ENCODE measurements around the gene KLK14.

The KLK14 gene

GRCh38 chr19:51091895-51092873 lies 9.5 kb upstream of the KLK14 start:
- H3K4me3 ChIP-seq (ENCODE audit: control insufficient read depth, low read depth, low read length) = no peak overlapping the region
- DNase-seq (ENCODE audit: low read depth) = no peak
- TF ChIP-seq, protein P1, sequence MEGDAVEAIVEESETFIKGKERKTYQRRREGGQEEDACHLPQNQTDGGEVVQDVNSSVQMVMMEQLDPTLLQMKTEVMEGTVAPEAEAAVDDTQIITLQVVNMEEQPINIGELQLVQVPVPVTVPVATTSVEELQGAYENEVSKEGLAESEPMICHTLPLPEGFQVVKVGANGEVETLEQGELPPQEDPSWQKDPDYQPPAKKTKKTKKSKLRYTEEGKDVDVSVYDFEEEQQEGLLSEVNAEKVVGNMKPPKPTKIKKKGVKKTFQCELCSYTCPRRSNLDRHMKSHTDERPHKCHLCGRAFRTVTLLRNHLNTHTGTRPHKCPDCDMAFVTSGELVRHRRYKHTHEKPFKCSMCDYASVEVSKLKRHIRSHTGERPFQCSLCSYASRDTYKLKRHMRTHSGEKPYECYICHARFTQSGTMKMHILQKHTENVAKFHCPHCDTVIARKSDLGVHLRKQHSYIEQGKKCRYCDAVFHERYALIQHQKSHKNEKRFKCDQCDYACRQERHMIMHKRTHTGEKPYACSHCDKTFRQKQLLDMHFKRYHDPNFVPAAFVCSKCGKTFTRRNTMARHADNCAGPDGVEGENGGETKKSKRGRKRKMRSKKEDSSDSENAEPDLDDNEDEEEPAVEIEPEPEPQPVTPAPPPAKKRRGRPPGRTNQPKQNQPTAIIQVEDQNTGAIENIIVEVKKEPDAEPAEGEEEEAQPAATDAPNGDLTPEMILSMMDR (IDR thresholded peaks at IDR 0.05; ENCODE audit: control insufficient read depth, insufficient read depth, low read depth, low read length, missing control alignments) = no peak

- TF ChIP-seq, protein P1 (IDR thresholded peaks at IDR 0.05; ENCODE audit: control insufficient read depth, insufficient read depth, low read depth, low read length, missing control alignments) = no peak
- H3K4me3 ChIP-seq (ENCODE audit: control insufficient read depth, low read depth, low read length) = no peak overlapping the region
- DNase-seq (ENCODE audit: low read depth) = no peak
These were observed 8.4 kb upstream of the KLK14 start for GRCh38 chr19:51091126-51091525.

DNA sequence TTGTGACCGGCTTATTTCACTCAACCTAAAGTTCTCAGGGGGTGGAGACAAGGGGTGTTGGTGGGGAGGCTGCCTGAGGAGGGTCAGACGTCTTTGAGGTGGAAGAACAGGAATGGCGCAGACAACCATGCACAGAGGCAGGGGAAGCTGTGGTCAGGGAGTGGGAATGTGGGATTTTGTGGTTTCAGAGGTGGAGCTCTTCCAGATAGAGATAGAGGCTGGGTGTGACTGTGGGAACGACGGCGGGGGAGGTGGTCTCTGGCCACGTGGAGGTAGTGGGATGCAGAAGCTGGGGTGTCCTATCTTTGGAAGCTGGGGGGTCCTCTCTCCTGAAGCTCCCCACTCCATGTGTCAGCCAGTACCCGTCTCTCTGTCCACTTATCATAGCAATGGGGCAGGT lies 7.8 kb upstream of the KLK14 start:
- H3K4me3 ChIP-seq (ENCODE audit: control insufficient read depth, low read depth, low read length) = no peak overlapping the region
- TF ChIP-seq, protein P1 (IDR thresholded peaks at IDR 0.05; ENCODE audit: control insufficient read depth, insufficient read depth, low read depth, low read length, missing control alignments) = no peak
- no peak for DNase-seq (ENCODE audit: low read depth)

GRCh38 chr19:51089786-51090185 lies 7.1 kb upstream of the KLK14 start:
- DNase-seq (ENCODE audit: low read depth) = no peak
- TF ChIP-seq, protein P1 (IDR thresholded peaks at IDR 0.05; ENCODE audit: control insufficient read depth, insufficient read depth, low read depth, low read length, missing control alignments) = no peak
- H3K4me3 ChIP-seq (ENCODE audit: control insufficient read depth, low read depth, low read length) = no peak overlapping the region

DNA sequence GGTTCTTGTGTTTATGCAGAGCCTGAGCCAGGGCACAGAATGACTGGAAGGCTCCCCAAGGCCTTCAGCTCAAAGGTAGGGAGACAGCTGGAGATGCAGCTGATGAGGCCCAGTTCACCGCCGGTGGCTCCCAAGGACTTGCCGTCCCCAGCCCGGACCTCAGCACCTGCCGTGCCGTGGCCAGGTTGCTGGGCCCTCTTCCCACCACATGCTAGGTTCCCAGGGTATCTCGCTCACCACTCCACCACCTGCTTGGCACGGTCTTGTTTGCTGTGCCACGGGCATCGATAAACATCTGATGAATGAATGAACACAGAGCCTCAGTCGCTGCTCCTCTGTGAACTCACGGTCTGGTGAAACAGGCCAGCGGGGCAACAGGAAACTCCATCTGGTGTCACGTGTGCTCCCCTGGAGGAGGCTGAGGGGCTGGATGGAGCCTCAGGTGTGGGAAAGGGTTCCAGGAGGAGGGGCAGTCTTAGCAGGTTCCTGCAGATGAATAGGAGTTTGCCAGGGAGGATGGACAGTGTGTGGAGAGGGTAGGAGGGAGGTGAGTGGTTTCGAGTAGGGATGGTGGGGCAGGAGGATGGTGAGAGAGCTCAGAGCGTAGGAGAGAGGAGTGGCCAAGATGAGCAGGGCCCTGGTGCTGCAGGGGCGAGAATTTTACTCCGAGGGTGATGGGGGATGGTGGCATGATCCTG lies 3.6 kb upstream of the KLK14 start:
- no peak overlapping the region for H3K4me3 ChIP-seq (ENCODE audit: control insufficient read depth, low read depth, low read length)
- TF ChIP-seq, protein P1 (IDR thresholded peaks at IDR 0.05; ENCODE audit: control insufficient read depth, insufficient read depth, low read depth, low read length, missing control alignments) = no peak
- DNase-seq (ENCODE audit: low read depth) = no peak

DNA sequence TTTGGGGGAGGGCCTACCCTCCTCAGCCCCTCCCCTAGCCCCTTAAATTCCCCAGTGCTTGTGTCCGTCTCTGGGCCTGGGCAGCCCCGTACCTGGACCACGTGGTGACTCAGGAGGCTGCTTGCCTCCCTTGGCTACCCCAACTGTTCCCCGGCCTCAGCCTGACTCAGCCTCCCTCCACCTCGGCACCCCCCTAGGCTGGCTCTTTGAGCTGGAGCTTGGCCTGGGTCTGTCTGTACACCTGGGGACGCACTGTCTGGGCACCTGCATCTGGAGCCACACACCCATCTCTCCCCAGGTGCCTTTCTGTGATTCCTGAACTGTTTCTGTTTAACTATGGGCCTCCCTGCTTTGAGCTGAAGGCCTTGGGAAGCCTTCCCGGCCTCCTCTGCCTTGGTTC lies 1.8 kb upstream of the KLK14 start:
- DNase-seq (ENCODE audit: low read depth) = no peak
- TF ChIP-seq, protein P1 (IDR thresholded peaks at IDR 0.05; ENCODE audit: control insufficient read depth, insufficient read depth, low read depth, low read length, missing control alignments) = no peak
- no peak overlapping the region for H3K4me3 ChIP-seq (ENCODE audit: control insufficient read depth, low read depth, low read length)
